HCT116 (cell line): ENCODE measurements around the gene GPNMB. TPM values are rescaled to one million over a fixed set of nuclear protein-coding genes. Genes with fewer than 3 reads are reported as not detected.
A peak's percentile ranks its signal among the peaks of the same experiment; 100 is the strongest.

Source experiments
- ATAC-seq: fragments of 200-7000 bp; cut with Tn5 transposase; 2 replicates; pipeline ENCODE4 v1.9.1; 2020; ENCODE audit warnings: mild to moderate bottlenecking, moderate library complexity
- BruUV-seq: library from RNA; stranded (reverse); fragments of 400-500 nt; replicated peaks from 2 replicates; lab custom pipeline; 2021; lab: Mats Ljungman, UMichigan
- CTCF ChIA-PET: fragments of 300-600 bp; sonication (Branson Sonifier 250); formaldehyde crosslinking; loops from one replicate; lab custom pipeline; 2021; ENCODE audit warnings: antibody characterized with exemption; lab: Charles Lee
- POLR2A ChIA-PET: fragments of 300-600, 350-600 bp; sonication (Branson Sonifier 250); formaldehyde crosslinking; loops from one replicate; lab custom pipeline; 2021; ENCODE audit warnings: antibody characterized with exemption; lab: Charles Lee
- RAD21 ChIA-PET, 2 experiments: fragments of 300-600 bp; sonication (Branson Sonifier 250); formaldehyde crosslinking; loops; one replicate each; lab custom pipeline; 2023; ENCODE audit warnings: low total read pairs in 2 of 2; ENCODE audit not compliant: uncharacterized antibody in 2 of 2, unreplicated experiment in 2 of 2, low non-redundant PET in 1 of 2; lab: Charles Lee
- DNase-seq: peaks from one replicate; pipeline ENCODE4 v3.0.0-alpha.2; 2010; ENCODE audit warnings: low read depth, low spot score
- H2AFZ ChIP-seq: fragments of 200-600 bp; shearing (Covaris generic), sonication (generic); 2 replicates; pipeline ENCODE4 v1.6.1; 2017; ENCODE audit warnings: low read depth, mixed run types, mixed read lengths, antibody characterized with exemption, low read length; ENCODE audit not compliant: poor library complexity, severe bottlenecking
- H3K27ac ChIP-seq: 2 replicates; pipeline ENCODE4 v1.5.1; 2012; ENCODE audit warnings: low read depth, low read length
- H3K27me3 ChIP-seq: fragments of 200-600 bp; sonication (generic); 2 replicates; pipeline ENCODE4 v1.6.1; 2016; ENCODE audit warnings: mixed run types, low read length, mixed read lengths; ENCODE audit not compliant: insufficient read depth
- H3K36me3 ChIP-seq, 2 experiments: fragments of 200-500 bp in 1 of 2; fragments of 200-600 bp in 1 of 2; sonication (Bioruptor generic) in 1 of 2; sonication (generic) in 1 of 2; 2 replicates each; pipeline versions ENCODE4 v1.5.1 to v1.6.1; 2014 to 2016; ENCODE audit warnings: low read length in 2 of 2, inconsistent platforms in 1 of 2, mixed read lengths in 1 of 2, mixed run types in 1 of 2; ENCODE audit not compliant: insufficient read depth in 2 of 2, control insufficient read depth in 1 of 2
- H3K4me1 ChIP-seq, 2 experiments: fragments of 200-600 bp in 1 of 2; sonication (generic) in 1 of 2; 2 replicates each; pipeline versions ENCODE4 v1.5.1 to v1.6.1; 2012 to 2017; ENCODE audit warnings: low read length in 2 of 2, inconsistent platforms in 1 of 2, mild to moderate bottlenecking in 1 of 2, mixed read lengths in 1 of 2, mixed run types in 1 of 2, moderate library complexity in 1 of 2; ENCODE audit not compliant: insufficient read depth in 2 of 2, control insufficient read depth in 1 of 2
- H3K4me2 ChIP-seq: fragments of 200-600 bp; sonication (generic); 2 replicates; pipeline ENCODE4 v1.6.1; 2017; ENCODE audit warnings: mixed run types, low read length, mixed read lengths
- H3K4me3 ChIP-seq, 2 experiments: fragments of 200-600 bp in 1 of 2; sonication (generic) in 1 of 2; replicated peaks in 1 of 2; 2 replicates each; pipeline ENCODE4 v1.5.1; 2011 to 2016; ENCODE audit warnings: low read length in 2 of 2, control low read depth in 1 of 2, low read depth in 1 of 2, mild to moderate bottlenecking in 1 of 2, mixed read lengths in 1 of 2, mixed run types in 1 of 2
- H3K79me2 ChIP-seq: fragments of 200-600 bp; sonication (generic); 2 replicates; pipeline ENCODE4 v1.6.1; 2017; ENCODE audit warnings: mild to moderate bottlenecking, mixed run types, low read length, moderate library complexity, mixed read lengths; ENCODE audit not compliant: insufficient read depth
- H3K9ac ChIP-seq: fragments of 200-600 bp; sonication (generic); 2 replicates; pipeline ENCODE4 v1.6.1; 2016; ENCODE audit warnings: low read length, mixed read lengths
- H3K9me2 ChIP-seq: fragments of 200-600 bp; sonication (generic), shearing (Covaris generic); 2 replicates; pipeline ENCODE4 v1.6.1; 2017; ENCODE audit warnings: mixed run types, mild to moderate bottlenecking, moderate library complexity; ENCODE audit not compliant: insufficient read depth
- H3K9me3 ChIP-seq, 2 experiments: fragments of 200-500 bp in 1 of 2; fragments of 200-600 bp in 1 of 2; sonication (Bioruptor generic) in 1 of 2; sonication (generic) in 1 of 2; 2 replicates each; pipeline ENCODE4 v1.6.1; 2014 to 2017; ENCODE audit warnings: low read length in 2 of 2, mixed read lengths in 2 of 2, inconsistent platforms in 1 of 2, low read depth in 1 of 2, mild to moderate bottlenecking in 1 of 2, mixed run types in 1 of 2, moderate library complexity in 1 of 2; ENCODE audit not compliant: control insufficient read depth in 1 of 2, insufficient read depth in 1 of 2
- H4K20me1 ChIP-seq: fragments of 200-600 bp; sonication (generic), shearing (Covaris generic); 2 replicates; pipeline ENCODE4 v1.6.1; 2017; ENCODE audit warnings: mixed run types, mild to moderate bottlenecking, moderate library complexity; ENCODE audit not compliant: insufficient read depth
- CBX3 ChIP-seq: IDR thresholded peaks from 2 replicates; pipeline ENCODE4 v1.6.1; 2012; ENCODE audit warnings: low read depth
- CEBPB ChIP-seq: IDR thresholded peaks from 2 replicates; pipeline ENCODE4 v1.6.1; 2012; ENCODE audit warnings: low read depth
- EGR1 ChIP-seq: IDR thresholded peaks from 2 replicates; pipeline ENCODE4 v1.6.1; 2012; ENCODE audit warnings: low read depth
- ELF1 ChIP-seq: IDR thresholded peaks from 2 replicates; pipeline ENCODE4 v1.6.1; 2012; ENCODE audit warnings: low read depth, borderline replicate concordance
- EZH2phosphoT487 ChIP-seq: fragments of 200-600 bp; IDR thresholded peaks from 2 replicates; pipeline ENCODE4 v1.6.1; 2018; ENCODE audit warnings: antibody characterized with exemption, borderline replicate concordance
- JUND ChIP-seq: IDR thresholded peaks from 2 replicates; pipeline ENCODE4 v1.6.1; 2012
- RAD21 ChIP-seq: IDR thresholded peaks from 2 replicates; pipeline ENCODE4 v1.6.1; 2012; ENCODE audit warnings: low read depth, mild to moderate bottlenecking
- SP1 ChIP-seq: IDR thresholded peaks from 2 replicates; pipeline ENCODE4 v1.6.1; 2012; ENCODE audit warnings: low read depth
- SRF ChIP-seq: IDR thresholded peaks from 2 replicates; pipeline ENCODE4 v1.6.1; 2012; ENCODE audit warnings: low read depth
- ZFX ChIP-seq: fragments of 450-650 bp; IDR thresholded peaks from 2 replicates; pipeline ENCODE4 v1.6.1; 2017
- ZNF274 ChIP-seq: fragments of 200-500 bp; sonication (Bioruptor generic); IDR thresholded peaks from 2 replicates; pipeline ENCODE4 v1.6.1; 2014; ENCODE audit warnings: mild to moderate bottlenecking, low read depth, low read length, inconsistent platforms
- intact Hi-C: fragments of 100-400 bp; cut with micrococcal nuclease; formaldehyde crosslinking; loops from 2 replicates; pipeline ENCODE4 v1.10.0; 2022
- total RNA-seq: library from RNA; stranded (reverse); gene quantifications from one replicate; pipeline ENCODE4 v1.2.1, GENCODE V29; 2021; ENCODE audit not compliant: unreplicated experiment
- TF ChIP-seq, protein P1 (sequence below), 3 experiments: fragments of 200-600 bp in 1 of 3; sonication (generic) in 1 of 3; IDR thresholded peaks in 2 of 3; conservative IDR thresholded peaks in 1 of 3; 2 replicates each; pipeline ENCODE4 v1.5.1; 2012 to 2017; ENCODE audit warnings: low read depth in 2 of 3, low read length in 2 of 3, antibody characterized with exemption in 1 of 3, borderline replicate concordance in 1 of 3, control low read depth in 1 of 3, mild to moderate bottlenecking in 1 of 3, mixed read lengths in 1 of 3, mixed run types in 1 of 3, moderate library complexity in 1 of 3; ENCODE audit not compliant: insufficient read depth in 1 of 3

The GPNMB gene
- total RNA-seq, 1 experiment from 2014 or later: 2.8 TPM

DNA sequence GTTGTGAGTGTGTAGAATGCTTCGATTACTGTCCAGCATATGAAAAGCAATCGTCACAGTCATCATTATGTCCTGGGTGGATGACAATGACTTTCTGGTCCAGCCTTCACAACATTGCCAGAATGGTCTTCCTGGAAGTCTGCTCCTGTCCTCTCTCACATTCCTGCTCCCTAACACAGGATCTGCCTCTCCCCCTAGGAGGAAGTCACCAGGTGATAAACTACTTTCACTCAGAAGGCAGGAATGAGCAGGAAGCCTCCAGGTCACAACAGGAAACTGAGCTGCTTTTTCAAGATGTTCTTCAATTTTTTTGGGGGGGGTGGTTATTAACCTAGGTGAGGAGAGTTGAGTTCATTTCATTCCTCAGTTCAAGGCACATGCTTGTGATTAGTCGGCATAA is 13.6 kb upstream of the GPNMB start:
- intact Hi-C loops: no loop called here
- ChIA-PET CTCF (interaction anchor here (1.3 kb wide), 1 partner anchor 40 kb away, joined by 3 read pairs; no protein-coding TSS in a partner anchor), RAD21 (no interaction called here), POLR2A (interaction anchor here (0.6 kb wide), 1 partner anchor 1124 kb away, joined by 3 read pairs; no protein-coding TSS in a partner anchor)
- Histone ChIP-seq H3K4me2 (no peak overlapping the region), H3K79me2 (no peaks in the 10 kb centered on the region), H3K4me3 (no peak overlapping the region), H3K27ac (no peak overlapping the region), H3K27me3 (no peaks in the 10 kb centered on the region), H3K36me3 (no peaks in the 10 kb centered on the region), H4K20me1 (no peaks in the 10 kb centered on the region), H3K9me3 (no peaks in the 10 kb centered on the region), H3K9ac (no peak overlapping the region), H3K4me1 (peaks cover 0 to 6% of the 10 kb centered on the region in 2 experiments; a peak in 2 of 4 replicates), H3K9me2 (no peaks in the 10 kb centered on the region), H2AFZ (no peak overlapping the region)
- no peak for DNase-seq
- TF ChIP-seq SRF (no peak), ZNF274 (no peak), CBX3 (no peak), SP1 (no peak), EZH2phosphoT487 (no peak)
- BruUV-seq: no TSS peak
- no peak for ATAC-seq

DNA sequence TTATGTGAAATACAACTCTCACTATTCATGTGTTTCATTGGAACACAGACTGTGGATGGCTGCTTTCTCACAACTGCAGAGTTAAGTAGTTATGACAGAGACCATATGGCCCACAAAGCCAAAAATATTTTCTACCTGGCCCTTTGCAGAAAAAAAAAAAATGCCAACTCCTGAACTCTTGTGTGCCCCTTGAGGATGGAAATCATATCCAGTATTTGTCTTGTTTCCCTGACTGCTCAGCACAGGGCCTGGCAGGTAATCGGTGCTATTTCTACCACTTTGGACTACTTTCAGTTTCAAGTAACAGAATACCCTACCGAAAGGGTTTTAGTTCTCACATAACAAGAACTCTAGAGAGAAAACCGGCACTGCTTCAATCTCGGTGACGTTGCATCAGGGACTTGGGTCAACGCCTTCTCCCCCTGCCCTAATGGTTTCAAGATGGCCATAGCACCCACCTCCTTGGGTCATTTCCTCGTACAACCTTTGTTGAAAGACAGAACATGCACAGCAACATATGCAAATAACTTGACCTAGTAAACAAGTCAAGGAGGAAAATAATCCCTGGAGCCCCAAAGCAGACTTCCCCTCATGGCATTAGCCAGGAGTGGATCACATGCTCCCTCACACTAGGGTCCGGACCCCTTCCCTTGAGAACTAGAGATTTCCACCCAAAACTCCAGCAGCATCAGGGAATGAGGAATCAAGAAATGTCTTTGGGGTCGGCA is 11.8 kb upstream of the GPNMB start:
- H3K9ac ChIP-seq: no peak overlapping the region
- ATAC-seq: no peak

More for the DNA sequence above, 11.8 kb upstream of the GPNMB start:
- intact Hi-C loops: no loop called here
- Histone ChIP-seq H3K4me3 (no peak overlapping the region), H3K27ac (no peak overlapping the region), H2AFZ (no peak overlapping the region), H3K4me1 (peaks cover 0 to 6% of the 10 kb centered on the region in 2 experiments; a peak in 2 of 4 replicates), H3K79me2 (no peaks in the 10 kb centered on the region), H3K27me3 (no peaks in the 10 kb centered on the region), H3K4me2 (no peak overlapping the region), H4K20me1 (no peaks in the 10 kb centered on the region), H3K9me3 (no peaks in the 10 kb centered on the region)
- POLR2A ChIA-PET: no interaction called here
- BruUV-seq: no TSS peak
- RAD21 ChIA-PET: no interaction called here
- CTCF ChIA-PET: no interaction called here
- TF ChIP-seq ELF1 (no peak), CEBPB (no peak), RAD21 (no peak), ZFX (no peak), JUND (no peak), SP1 (no peak), EGR1 (no peak)
- TF ChIP-seq, protein P1, sequence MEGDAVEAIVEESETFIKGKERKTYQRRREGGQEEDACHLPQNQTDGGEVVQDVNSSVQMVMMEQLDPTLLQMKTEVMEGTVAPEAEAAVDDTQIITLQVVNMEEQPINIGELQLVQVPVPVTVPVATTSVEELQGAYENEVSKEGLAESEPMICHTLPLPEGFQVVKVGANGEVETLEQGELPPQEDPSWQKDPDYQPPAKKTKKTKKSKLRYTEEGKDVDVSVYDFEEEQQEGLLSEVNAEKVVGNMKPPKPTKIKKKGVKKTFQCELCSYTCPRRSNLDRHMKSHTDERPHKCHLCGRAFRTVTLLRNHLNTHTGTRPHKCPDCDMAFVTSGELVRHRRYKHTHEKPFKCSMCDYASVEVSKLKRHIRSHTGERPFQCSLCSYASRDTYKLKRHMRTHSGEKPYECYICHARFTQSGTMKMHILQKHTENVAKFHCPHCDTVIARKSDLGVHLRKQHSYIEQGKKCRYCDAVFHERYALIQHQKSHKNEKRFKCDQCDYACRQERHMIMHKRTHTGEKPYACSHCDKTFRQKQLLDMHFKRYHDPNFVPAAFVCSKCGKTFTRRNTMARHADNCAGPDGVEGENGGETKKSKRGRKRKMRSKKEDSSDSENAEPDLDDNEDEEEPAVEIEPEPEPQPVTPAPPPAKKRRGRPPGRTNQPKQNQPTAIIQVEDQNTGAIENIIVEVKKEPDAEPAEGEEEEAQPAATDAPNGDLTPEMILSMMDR (IDR thresholded peaks at IDR 0.05 in 2 of 3, conservative IDR thresholded peaks at IDR 0.05 in 1 of 3; ENCODE audit: borderline replicate concordance in 1 of 3, insufficient read depth in 1 of 3, low read depth in 2 of 3, low read length in 2 of 3): 0 out of 6 replicates have a peak, but pooled peaks of 1 of the 3 experiments have one; percentile 10
- TF ChIP-seq, all 23 proteins: peak for 1
- DNase-seq: no peak
- Histone ChIP-seq H3K9me2 (no peaks in the 10 kb centered on the region), H3K36me3 (no peaks in the 10 kb centered on the region)
